Duodenal mucosa (tissue), 2 donors: ENCODE measurements around the gene DENND2D.

Source experiments
- H3K27ac ChIP-seq: one replicate; pipeline ENCODE4 v1.7.0; 2013; ENCODE audit warnings: low read depth, low read length
- H3K27me3 ChIP-seq, 2 donors: one replicate each; pipeline ENCODE4 v1.7.0; 2013; ENCODE audit warnings: low read length in 2 of 2, control low read depth in 1 of 2; ENCODE audit not compliant: insufficient read depth in 2 of 2, control insufficient read depth in 1 of 2
- H3K36me3 ChIP-seq, 2 donors: one replicate each; pipeline ENCODE4 v1.7.0; 2013; ENCODE audit warnings: low read length in 2 of 2, control low read depth in 1 of 2; ENCODE audit not compliant: insufficient read depth in 2 of 2, control insufficient read depth in 1 of 2
- H3K4me1 ChIP-seq, 2 donors: one replicate each; pipeline ENCODE4 v1.7.0; 2013; ENCODE audit warnings: low read length in 2 of 2, control low read depth in 1 of 2; ENCODE audit not compliant: insufficient read depth in 2 of 2, control insufficient read depth in 1 of 2
- H3K4me3 ChIP-seq, 2 donors: one replicate each; pipeline ENCODE4 v1.7.0; 2013; ENCODE audit warnings: low read length in 2 of 2, low read depth in 1 of 2
- H3K9ac ChIP-seq, 2 donors: one replicate each; pipeline ENCODE4 v1.7.0; 2013; ENCODE audit warnings: low read length in 2 of 2, low read depth in 1 of 2
- H3K9me3 ChIP-seq, 2 donors: one replicate each; pipeline ENCODE4 v1.7.0; 2013; ENCODE audit warnings: low read length in 2 of 2, control low read depth in 1 of 2; ENCODE audit not compliant: control insufficient read depth in 1 of 2

Gene DENND2D

GRCh38 chr1:111195002-111195684 lies 5.3 kb downstream of the DENND2D start:
- Histone ChIP-seq H3K36me3 (peaks cover 56 to 79% of the 10 kb centered on the region in 2 donors), H3K9ac (no peak overlapping the region), H3K4me1 (peaks cover 62 to 71% of the 10 kb centered on the region in 2 donors), H3K27ac (no peak overlapping the region), H3K9me3 (no peaks in the 10 kb centered on the region), H3K27me3 (no peaks in the 10 kb centered on the region), H3K4me3 (no peak overlapping the region)

GRCh38 chr1:111193712-111194480 lies 6.5 kb downstream of the DENND2D start:
- H3K4me3 ChIP-seq, result no peak overlapping the region
- H3K27ac ChIP-seq, result no peak overlapping the region
- peaks cover 57 to 79% of the 10 kb centered on the region in 2 donors for H3K36me3 ChIP-seq
- no peaks in the 10 kb centered on the region for H3K27me3 ChIP-seq
- peak overlapping the region; percentile 8 to 14 for H3K9ac ChIP-seq
- H3K9me3 ChIP-seq, result no peaks in the 10 kb centered on the region
- H3K4me1 ChIP-seq, result peaks cover 57 to 65% of the 10 kb centered on the region in 2 donors

DNA sequence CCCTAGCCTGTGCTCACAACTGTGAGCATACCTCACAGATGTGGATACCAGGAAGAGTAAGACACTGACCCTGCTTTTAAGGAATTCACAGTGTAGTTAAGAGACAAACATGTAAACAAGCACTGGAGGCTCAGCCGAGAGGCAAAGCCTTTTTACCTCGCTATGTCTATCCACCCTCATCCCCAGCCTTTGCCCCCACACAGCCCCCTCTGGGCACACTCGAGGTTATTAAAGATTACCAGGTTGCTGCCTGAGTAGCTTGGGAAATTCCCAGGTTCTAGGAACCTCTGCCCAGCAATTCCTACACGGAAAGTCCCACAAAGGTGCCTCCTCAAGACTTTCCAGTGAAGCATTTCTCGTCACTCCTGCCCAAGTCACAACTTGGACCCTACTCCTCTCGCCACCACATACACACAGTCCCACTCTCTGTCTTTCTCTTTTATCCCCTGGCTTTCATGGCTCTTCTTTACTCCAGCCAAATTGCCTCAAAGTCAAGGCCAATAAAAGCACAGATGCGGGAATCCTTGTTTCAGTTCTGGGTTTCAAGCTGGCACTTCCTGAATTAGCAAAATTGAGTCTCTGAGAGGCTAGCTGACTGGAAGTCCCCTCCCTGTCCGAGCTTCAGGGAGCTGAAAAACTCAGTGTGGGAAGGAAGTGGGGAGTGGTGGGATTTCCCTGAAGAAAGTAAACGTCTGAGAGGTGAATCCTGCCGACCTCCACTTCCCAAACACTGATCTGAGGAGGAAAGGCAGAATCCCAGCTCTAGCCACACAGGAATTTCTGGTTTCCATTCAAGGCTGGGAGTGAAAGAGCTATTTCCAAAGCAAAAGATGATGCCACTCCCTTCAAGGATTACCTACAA lies 7.6 kb downstream of the DENND2D start:
- Histone ChIP-seq H3K36me3 (peaks cover 59 to 79% of the 10 kb centered on the region in 2 donors), H3K4me3 (no peak overlapping the region), H3K9ac (peak overlapping the region in 1 of 2 donors; percentile 14), H3K27me3 (no peaks in the 10 kb centered on the region), H3K9me3 (no peaks in the 10 kb centered on the region), H3K4me1 (peaks cover 57 to 65% of the 10 kb centered on the region in 2 donors), H3K27ac (peak overlapping the region; percentile 2)

- H3K9ac ChIP-seq, result no peak overlapping the region
- H3K27me3 ChIP-seq, result no peaks in the 10 kb centered on the region
- H3K4me3 ChIP-seq, result no peak overlapping the region
- peaks cover 59 to 79% of the 10 kb centered on the region in 2 donors for H3K36me3 ChIP-seq
- H3K9me3 ChIP-seq, result no peaks in the 10 kb centered on the region
- peaks cover 57 to 59% of the 10 kb centered on the region in 2 donors for H3K4me1 ChIP-seq
- H3K27ac ChIP-seq, result no peak overlapping the region
Measured at GRCh38 chr1:111192074-111192473, 8.4 kb downstream of the DENND2D start.

- H3K36me3 ChIP-seq, result peaks cover 60 to 79% of the 10 kb centered on the region in 2 donors
- no peak overlapping the region for H3K4me3 ChIP-seq
- no peak overlapping the region for H3K27ac ChIP-seq
- H3K9ac ChIP-seq, result no peak overlapping the region
- H3K27me3 ChIP-seq, result no peaks in the 10 kb centered on the region
- H3K9me3 ChIP-seq, result no peaks in the 10 kb centered on the region
- H3K4me1 ChIP-seq, result peaks cover 56 to 57% of the 10 kb centered on the region in 2 donors
Measured at GRCh38 chr1:111191496-111191895, 8.9 kb downstream of the DENND2D start.

DNA sequence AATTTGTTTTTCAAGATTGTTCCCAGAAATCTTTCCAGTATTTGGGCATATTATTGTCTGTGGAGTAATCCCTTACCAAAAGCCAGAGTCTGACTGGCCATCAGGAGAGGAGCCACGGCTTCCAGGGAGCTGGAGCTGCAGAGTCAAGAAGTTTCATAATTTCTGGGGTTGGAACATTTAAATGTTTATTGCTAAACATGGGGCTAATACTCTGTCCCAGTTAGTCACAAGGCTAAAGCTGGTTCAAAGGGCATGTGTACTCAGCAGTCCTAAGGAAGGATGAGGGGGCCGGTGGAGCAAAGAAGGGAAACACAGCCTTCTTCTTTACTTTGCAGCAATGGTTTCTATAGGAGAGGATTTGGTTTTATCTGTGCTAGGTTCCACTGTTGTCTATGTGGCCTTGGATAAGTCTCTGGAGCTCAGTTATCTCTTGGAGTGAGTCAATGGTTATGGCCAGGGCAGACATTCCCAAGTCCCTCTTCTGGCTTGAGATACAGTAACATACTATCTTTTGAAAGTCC lies 9.5 kb downstream of the DENND2D start:
- H3K9me3 ChIP-seq, result no peaks in the 10 kb centered on the region
- H3K36me3 ChIP-seq, result peaks cover 60 to 79% of the 10 kb centered on the region in 2 donors
- H3K4me3 ChIP-seq, result no peak overlapping the region
- no peaks in the 10 kb centered on the region for H3K27me3 ChIP-seq
- peaks cover 52 to 53% of the 10 kb centered on the region in 2 donors for H3K4me1 ChIP-seq
- H3K27ac ChIP-seq, result no peak overlapping the region
- no peak overlapping the region for H3K9ac ChIP-seq

GRCh38 chr1:111184663-111185062 lies 15.8 kb downstream of the DENND2D start:
- Histone ChIP-seq H3K36me3 (peaks cover 59 to 62% of the 10 kb centered on the region in 2 donors), H3K27me3 (no peaks in the 10 kb centered on the region), H3K4me3 (no peak overlapping the region), H3K4me1 (peaks cover 0 to 9% of the 10 kb centered on the region in 2 donors), H3K27ac (no peak overlapping the region), H3K9me3 (no peaks in the 10 kb centered on the region), H3K9ac (no peak overlapping the region)

DNA sequence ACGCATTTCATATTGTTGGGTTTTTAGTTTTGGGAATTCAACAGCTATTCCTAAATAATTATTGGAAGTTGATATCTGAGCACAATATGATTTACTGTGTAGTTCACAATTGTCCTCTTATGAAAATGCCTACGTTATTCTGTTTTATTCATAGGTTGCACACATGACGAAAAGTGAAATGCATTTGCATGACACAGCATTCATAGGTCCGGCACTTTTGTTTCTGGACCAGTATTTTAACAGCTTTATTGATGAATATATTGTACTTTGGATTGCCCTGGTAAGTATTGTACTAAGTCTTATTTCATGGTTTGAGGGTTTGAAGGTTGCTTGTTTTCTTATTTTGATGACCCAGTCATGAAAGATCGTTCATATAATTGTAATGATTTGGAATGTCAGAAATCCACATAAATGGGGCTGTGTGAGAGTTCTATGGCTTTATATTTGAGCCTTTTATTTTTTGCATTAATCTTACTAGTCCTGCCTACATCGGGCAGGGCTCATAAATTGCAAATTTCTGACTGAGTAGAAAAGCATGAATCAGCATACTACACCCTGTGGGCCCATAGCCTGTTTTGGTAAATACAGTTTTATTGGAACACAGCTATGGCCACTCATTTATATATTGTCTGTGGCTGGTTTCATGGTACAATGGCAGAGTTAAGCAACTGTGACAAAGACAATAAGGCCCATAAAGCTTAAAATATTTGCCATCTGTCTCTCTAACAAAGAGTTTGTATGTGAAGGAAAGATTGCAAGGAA lies 17.0 kb downstream of the DENND2D start:
- Histone ChIP-seq H3K9ac (no peak overlapping the region), H3K4me1 (peaks cover 0 to 9% of the 10 kb centered on the region in 2 donors), H3K4me3 (no peak overlapping the region), H3K27ac (no peak overlapping the region), H3K36me3 (peaks cover 49 to 51% of the 10 kb centered on the region in 2 donors), H3K9me3 (no peaks in the 10 kb centered on the region), H3K27me3 (no peaks in the 10 kb centered on the region)

GRCh38 chr1:111182052-111182451 lies 18.4 kb downstream of the DENND2D start:
- H3K9me3 ChIP-seq, result no peaks in the 10 kb centered on the region
- H3K27me3 ChIP-seq, result no peaks in the 10 kb centered on the region
- peaks cover 0 to 9% of the 10 kb centered on the region in 2 donors for H3K4me1 ChIP-seq
- H3K9ac ChIP-seq, result no peak overlapping the region
- H3K4me3 ChIP-seq, result no peak overlapping the region
- no peak overlapping the region for H3K27ac ChIP-seq
- peaks cover 34 to 36% of the 10 kb centered on the region in 2 donors for H3K36me3 ChIP-seq
